ENCODE results near the gene AMHR2.

GRCh38 chr12:53443955-53444354 is 20.3 kb downstream of the AMHR2 start:
- TF ChIP-seq CTCF (IDR thresholded peaks at IDR 0.05; ENCODE audit: insufficient read depth, low read depth, low read length) (no peak), EZH2 (IDR thresholded peaks at IDR 0.05; ENCODE audit: insufficient read depth, low read length) (no peak)
